Measurements from ENCODE around the gene FBXO31. TPM values are rescaled to one million over a fixed set of nuclear protein-coding genes. Genes with fewer than 3 reads are reported as not detected.
A peak's percentile ranks its signal among the peaks of the same experiment; 100 is the strongest.
"Not testable (repeated sequence)": the region's sequence is repeated elsewhere in the genome, so short reads cannot be mapped to it uniquely, and the experiment has no call there.

The FBXO31 gene
- total RNA-seq, 2 donors from 2014 or later, result 39.5 to 65.8 TPM

GRCh38 chr16:87380881-87381280, 2.7 kb downstream of the FBXO31 start:
- peak overlapping the region; percentile 81 to 90 for H3K27ac ChIP-seq
- H3K4me1 ChIP-seq (replicated peaks), result peaks cover 5% of the 10 kb centered on the region
- no peaks in the 10 kb centered on the region for H3K36me3 ChIP-seq
- intact Hi-C loops (cut with DNase I), result no loop called here
- no peaks in the 10 kb centered on the region for H3K27me3 ChIP-seq (replicated peaks; ENCODE audit: insufficient read depth)
- WGBS, result 45% methylated on average over 4 of the region's 4 CpGs
- H3K9me3 ChIP-seq, result no peaks in the 10 kb centered on the region
- TF ChIP-seq POLR2AphosphoS5 (IDR thresholded peaks at IDR 0.05) (no peak), POLR2A (IDR thresholded peaks at IDR 0.05) (no peak), CTCF (IDR thresholded peaks at IDR 0.05) (no peak)
- H3K4me3 ChIP-seq, result peak overlapping the region in 1 of 2 donors; percentile 11
- no peak for DNase-seq (ENCODE audit: low spot score)

GRCh38 chr16:87380403-87380802, 3.2 kb downstream of the FBXO31 start:
- Histone ChIP-seq H3K4me1 (replicated peaks) (peaks cover 5% of the 10 kb centered on the region), H3K36me3 (no peaks in the 10 kb centered on the region), H3K27me3 (replicated peaks; ENCODE audit: insufficient read depth) (no peaks in the 10 kb centered on the region), H3K27ac (peak overlapping the region; percentile 81 to 90), H3K9me3 (no peaks in the 10 kb centered on the region), H3K4me3 (no peak overlapping the region)
- DNase-seq (ENCODE audit: low spot score), result no peak
- no peak for TF ChIP-seq POLR2AphosphoS5 (IDR thresholded peaks at IDR 0.05)
- TF ChIP-seq CTCF (IDR thresholded peaks at IDR 0.05), result no peak
- TF ChIP-seq POLR2A (IDR thresholded peaks at IDR 0.05), result no peak
- 92% methylated on average over 10 of the region's 10 CpGs for WGBS
- intact Hi-C loops (cut with DNase I), result no loop called here

- H3K27me3 ChIP-seq (replicated peaks; ENCODE audit: insufficient read depth); H3K27ac ChIP-seq; intact Hi-C loops (cut with DNase I); H3K9me3 ChIP-seq; H3K4me3 ChIP-seq; H3K4me1 ChIP-seq (replicated peaks); H3K36me3 ChIP-seq; DNase-seq (ENCODE audit: low spot score): not testable (repeated sequence)
- 90% methylated on average over 3 of the region's 3 CpGs for WGBS
Observed at GRCh38 chr16:87379312-87379752, 4.2 kb downstream of the FBXO31 start.

- Histone ChIP-seq H3K36me3 (no peaks in the 10 kb centered on the region), H3K9me3 (no peaks in the 10 kb centered on the region), H3K4me3 (no peak overlapping the region), H3K4me1 (replicated peaks) (peaks cover 5% of the 10 kb centered on the region), H3K27me3 (replicated peaks; ENCODE audit: insufficient read depth) (no peaks in the 10 kb centered on the region), H3K27ac (no peak overlapping the region)
- intact Hi-C loops (cut with DNase I), result no loop called here
- no peak for TF ChIP-seq CTCF (IDR thresholded peaks at IDR 0.05)
- no peak for TF ChIP-seq POLR2AphosphoS5 (IDR thresholded peaks at IDR 0.05)
- TF ChIP-seq POLR2A (IDR thresholded peaks at IDR 0.05), result no peak
- WGBS, result 89% methylated on average over 6 of the region's 6 CpGs
- DNase-seq (ENCODE audit: low spot score), result no peak
Observed at GRCh38 chr16:87376660-87377059, 6.9 kb downstream of the FBXO31 start.

- Histone ChIP-seq H3K4me3 (no peak overlapping the region), H3K9me3 (no peaks in the 10 kb centered on the region), H3K27me3 (replicated peaks; ENCODE audit: insufficient read depth) (no peaks in the 10 kb centered on the region), H3K4me1 (replicated peaks) (no peaks in the 10 kb centered on the region), H3K36me3 (no peaks in the 10 kb centered on the region), H3K27ac (peak overlapping the region in 1 of 2 donors; percentile 11)
- no peak for DNase-seq (ENCODE audit: low spot score)
- 48% methylated on average over 9 of the region's 9 CpGs for WGBS
- intact Hi-C loops (cut with DNase I), result no loop called here
- TF ChIP-seq POLR2AphosphoS5 (IDR thresholded peaks at IDR 0.05) (no peak), CTCF (IDR thresholded peaks at IDR 0.05) (no peak), POLR2A (IDR thresholded peaks at IDR 0.05) (no peak)
Observed at GRCh38 chr16:87375426-87376135, 8.0 kb downstream of the FBXO31 start.
